Measurements from ENCODE around the gene STK26. TPM values are rescaled to one million over a fixed set of nuclear protein-coding genes. Genes with fewer than 3 reads are reported as not detected.

STK26 gene
- total RNA-seq, 1 donor from 2014 or later = 29.7 TPM

DNA sequence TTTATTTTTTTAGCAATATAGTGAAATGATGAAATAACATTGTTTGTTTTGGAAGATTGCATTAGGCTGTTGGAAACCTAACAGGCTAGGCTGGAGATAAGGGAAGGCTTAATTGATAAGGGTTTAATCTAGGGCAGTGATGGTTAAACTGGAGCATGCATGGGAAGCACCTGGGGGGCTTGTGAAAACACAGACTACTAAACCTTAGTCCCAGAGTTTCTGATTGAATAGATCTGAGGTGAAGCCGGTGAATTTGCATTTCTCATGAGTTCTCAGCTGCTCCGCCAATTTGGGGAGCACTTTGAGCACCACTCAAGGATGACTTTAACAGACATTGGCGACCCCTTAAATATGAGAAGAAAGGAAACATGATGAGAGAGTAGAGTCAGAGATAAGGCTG lies 11.5 kb downstream of the STK26 start:
- Mint-ChIP-seq H3K27me3 (ENCODE audit: unreplicated experiment) (no peaks in the 10 kb centered on the region), H3K4me1 (ENCODE audit: unreplicated experiment) (peaks cover 27% of the 10 kb centered on the region), H3K9me3 (ENCODE audit: unreplicated experiment) (no peaks in the 10 kb centered on the region), H3K4me3 (ENCODE audit: unreplicated experiment) (no peak overlapping the region), H3K27ac (ENCODE audit: unreplicated experiment) (no peak overlapping the region), H3K36me3 (ENCODE audit: low read depth, unreplicated experiment) (no peaks in the 10 kb centered on the region)
- DNase-seq (ENCODE audit: low spot score) = no peak
- TF ChIP-seq, protein P1, sequence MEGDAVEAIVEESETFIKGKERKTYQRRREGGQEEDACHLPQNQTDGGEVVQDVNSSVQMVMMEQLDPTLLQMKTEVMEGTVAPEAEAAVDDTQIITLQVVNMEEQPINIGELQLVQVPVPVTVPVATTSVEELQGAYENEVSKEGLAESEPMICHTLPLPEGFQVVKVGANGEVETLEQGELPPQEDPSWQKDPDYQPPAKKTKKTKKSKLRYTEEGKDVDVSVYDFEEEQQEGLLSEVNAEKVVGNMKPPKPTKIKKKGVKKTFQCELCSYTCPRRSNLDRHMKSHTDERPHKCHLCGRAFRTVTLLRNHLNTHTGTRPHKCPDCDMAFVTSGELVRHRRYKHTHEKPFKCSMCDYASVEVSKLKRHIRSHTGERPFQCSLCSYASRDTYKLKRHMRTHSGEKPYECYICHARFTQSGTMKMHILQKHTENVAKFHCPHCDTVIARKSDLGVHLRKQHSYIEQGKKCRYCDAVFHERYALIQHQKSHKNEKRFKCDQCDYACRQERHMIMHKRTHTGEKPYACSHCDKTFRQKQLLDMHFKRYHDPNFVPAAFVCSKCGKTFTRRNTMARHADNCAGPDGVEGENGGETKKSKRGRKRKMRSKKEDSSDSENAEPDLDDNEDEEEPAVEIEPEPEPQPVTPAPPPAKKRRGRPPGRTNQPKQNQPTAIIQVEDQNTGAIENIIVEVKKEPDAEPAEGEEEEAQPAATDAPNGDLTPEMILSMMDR (IDR thresholded peaks at IDR 0.05; ENCODE audit: unreplicated experiment) = no peak

GRCh38 chrX:132037479-132037993 lies 14.4 kb downstream of the STK26 start:
- DNase-seq (ENCODE audit: low spot score) = no peak
- Mint-ChIP-seq H3K27ac (ENCODE audit: unreplicated experiment) (peak overlapping the region; percentile 44), H3K9me3 (ENCODE audit: unreplicated experiment) (no peaks in the 10 kb centered on the region), H3K36me3 (ENCODE audit: low read depth, unreplicated experiment) (no peaks in the 10 kb centered on the region), H3K27me3 (ENCODE audit: unreplicated experiment) (no peaks in the 10 kb centered on the region), H3K4me3 (ENCODE audit: unreplicated experiment) (no peak overlapping the region), H3K4me1 (ENCODE audit: unreplicated experiment) (peaks cover 19% of the 10 kb centered on the region)
- TF ChIP-seq, protein P1 (IDR thresholded peaks at IDR 0.05; ENCODE audit: unreplicated experiment) = no peak

DNA sequence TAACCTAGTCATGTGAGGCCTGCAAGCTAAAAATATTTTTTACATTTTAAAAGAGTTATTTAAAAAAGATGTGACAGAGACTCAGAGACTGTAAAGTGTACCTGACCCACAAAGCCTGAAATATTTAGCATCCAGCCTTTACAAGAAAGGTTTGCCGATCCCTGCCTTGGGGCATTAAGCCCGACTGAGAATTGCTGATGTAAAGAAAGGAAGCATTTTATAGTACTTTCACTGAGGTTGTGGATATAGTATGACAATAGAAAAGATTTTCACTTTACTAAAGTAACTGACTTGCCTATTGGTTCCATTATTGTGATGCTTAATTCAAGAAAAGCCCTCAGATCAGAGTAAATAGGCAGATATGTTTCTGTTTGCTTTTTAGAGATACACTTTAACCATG lies 17.0 kb downstream of the STK26 start:
- Mint-ChIP-seq H3K4me1 (ENCODE audit: unreplicated experiment) (peaks cover 16% of the 10 kb centered on the region), H3K27me3 (ENCODE audit: unreplicated experiment) (no peaks in the 10 kb centered on the region), H3K36me3 (ENCODE audit: low read depth, unreplicated experiment) (no peaks in the 10 kb centered on the region), H3K4me3 (ENCODE audit: unreplicated experiment) (no peak overlapping the region), H3K9me3 (ENCODE audit: unreplicated experiment) (no peaks in the 10 kb centered on the region), H3K27ac (ENCODE audit: unreplicated experiment) (no peak overlapping the region)
- DNase-seq (ENCODE audit: low spot score) = no peak
- TF ChIP-seq, protein P1 (IDR thresholded peaks at IDR 0.05; ENCODE audit: unreplicated experiment) = no peak

GRCh38 chrX:132041015-132041414 lies 17.9 kb downstream of the STK26 start:
- DNase-seq (ENCODE audit: low spot score) = no peak
- H3K36me3 Mint-ChIP-seq (ENCODE audit: low read depth, unreplicated experiment) = no peaks in the 10 kb centered on the region
- H3K4me3 Mint-ChIP-seq (ENCODE audit: unreplicated experiment) = no peak overlapping the region
- no peak overlapping the region for H3K27ac Mint-ChIP-seq (ENCODE audit: unreplicated experiment)
- no peaks in the 10 kb centered on the region for H3K9me3 Mint-ChIP-seq (ENCODE audit: unreplicated experiment)
- H3K27me3 Mint-ChIP-seq (ENCODE audit: unreplicated experiment) = no peaks in the 10 kb centered on the region
- H3K4me1 Mint-ChIP-seq (ENCODE audit: unreplicated experiment) = peaks cover 24% of the 10 kb centered on the region
- TF ChIP-seq, protein P1 (IDR thresholded peaks at IDR 0.05; ENCODE audit: unreplicated experiment) = no peak

DNA sequence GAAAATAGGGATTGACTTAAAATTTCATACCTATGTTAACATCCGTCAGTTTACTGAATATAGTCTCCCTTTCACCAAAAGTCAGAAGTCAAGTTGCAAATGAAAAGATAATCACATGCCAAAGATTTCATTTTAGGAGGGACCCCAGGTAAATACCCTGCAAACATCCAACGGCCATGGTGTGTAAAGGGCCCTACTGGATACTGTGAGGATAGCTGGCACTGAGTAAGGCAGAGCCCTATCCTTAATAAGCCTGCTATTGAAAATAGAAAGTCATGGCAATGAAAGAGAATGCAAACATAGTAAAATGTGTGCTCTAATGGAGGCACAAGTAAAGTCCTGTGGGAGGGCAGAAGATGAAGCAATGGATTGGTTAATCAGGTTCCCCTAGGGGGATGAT lies 20.9 kb downstream of the STK26 start:
- no peaks in the 10 kb centered on the region for H3K36me3 Mint-ChIP-seq (ENCODE audit: low read depth, unreplicated experiment)
- no peak overlapping the region for H3K4me3 Mint-ChIP-seq (ENCODE audit: unreplicated experiment)
- no peak for DNase-seq (ENCODE audit: low spot score)
- peaks cover 18% of the 10 kb centered on the region for H3K4me1 Mint-ChIP-seq (ENCODE audit: unreplicated experiment)
- H3K9me3 Mint-ChIP-seq (ENCODE audit: unreplicated experiment) = no peaks in the 10 kb centered on the region
- TF ChIP-seq, protein P1 (IDR thresholded peaks at IDR 0.05; ENCODE audit: unreplicated experiment) = no peak
- no peaks in the 10 kb centered on the region for H3K27me3 Mint-ChIP-seq (ENCODE audit: unreplicated experiment)
- no peak overlapping the region for H3K27ac Mint-ChIP-seq (ENCODE audit: unreplicated experiment)
